Measurements from ENCODE around the gene ATP8A2. TPM values are rescaled to one million over a fixed set of nuclear protein-coding genes. Genes with fewer than 3 reads are reported as not detected.

ATP8A2 gene
- total and polyA plus RNA-seq, 9 of the 15 experiments (the other 6 are each of a cell fraction or from before 2014, with no cell fraction given) = under 0.01 to 0.33 (median 0.06) TPM; not detected in 4

- H3K9ac ChIP-seq (ENCODE audit: insufficient read depth in 1 of 2, low read depth in 2 of 2, low read length in 2 of 2) = no peak overlapping the region
- in situ Hi-C loops (cut with MboI) = no loop called here
- H4K20me1 ChIP-seq (replicated peaks; ENCODE audit: control insufficient read depth, insufficient read depth, low read length) = no peaks in the 10 kb centered on the region
- H3K36me3 ChIP-seq (ENCODE audit: control insufficient read depth, insufficient read depth, low read length) = no peaks in the 10 kb centered on the region
- no peak overlapping the region for H2AFZ ChIP-seq (ENCODE audit: low read depth, low read length)
- DNase-seq (ENCODE audit: extremely low read depth in 1 of 4, low spot score in 3 of 4) (no peak), FAIRE-seq (no peak), ATAC-seq (no peak)
- CTCF ChIA-PET (ENCODE audit: low intra/inter-chr PET ratio) = no interaction called here
- intact Hi-C loops (cut with micrococcal nuclease) = no loop called here
- no peak overlapping the region for H3K4me3 ChIP-seq
- H3K27me3 ChIP-seq (ENCODE audit: control insufficient read depth in 2 of 2, insufficient read depth in 2 of 2, low read length in 2 of 2) = peaks cover 0 to 7% of the 10 kb centered on the region in 2 experiments; a peak in 1 of 5 replicates
- H3K4me1 ChIP-seq (replicated peaks in 1 of 2; ENCODE audit: control insufficient read depth in 2 of 2, insufficient read depth in 2 of 2, low read length in 2 of 2) = no peaks in the 10 kb centered on the region
- POLR2A ChIA-PET = interaction anchor here (1.2 kb wide), 1 partner anchor 10 kb away, joined by 3 read pairs; no protein-coding TSS in a partner anchor
- no peaks in the 10 kb centered on the region for H3K9me1 ChIP-seq (ENCODE audit: control insufficient read depth, insufficient read depth, low read length)
- no TSS peak for BruUV-seq (replicated peaks)
- WGBS (ENCODE audit: insufficient coverage, low coverage, missing lambda C conversion rate) = 2% methylated on average over 12 of the region's 12 CpGs
- no peak overlapping the region for H3K4me2 ChIP-seq (ENCODE audit: insufficient read depth, low read length)
- no peak overlapping the region for H3K27ac ChIP-seq (ENCODE audit: extremely low read depth, low read depth, low read length)
- TF ChIP-seq POLR3G (IDR thresholded peaks at IDR 0.05; ENCODE audit: extremely low read depth, insufficient read length, insufficient replicate concordance) (no peak), RFX1 (IDR thresholded peaks at IDR 0.05) (peak; percentile 28; the same call in 1 of the 2 replicates)
- no peaks in the 10 kb centered on the region for H3K79me2 ChIP-seq (ENCODE audit: control insufficient read depth, insufficient read depth, low read length)
- no peaks in the 10 kb centered on the region for H3K9me3 ChIP-seq (replicated peaks; ENCODE audit: control insufficient read depth, insufficient read depth, low read depth, low read length)
These were observed 557.2 kb downstream of the ATP8A2 start for GRCh38 chr13:25928941-25929505.

GRCh38 chr13:25929816-25930215, 558.0 kb downstream of the ATP8A2 start:
- H2AFZ ChIP-seq (ENCODE audit: low read depth, low read length) = no peak overlapping the region
- no peak overlapping the region for H3K4me2 ChIP-seq (ENCODE audit: insufficient read depth, low read length)
- ATAC-seq (no peak), DNase-seq (ENCODE audit: extremely low read depth in 1 of 4, low spot score in 3 of 4) (no peak), FAIRE-seq (no peak)
- H3K36me3 ChIP-seq (ENCODE audit: control insufficient read depth, insufficient read depth, low read length) = no peaks in the 10 kb centered on the region
- peaks cover 0 to 7% of the 10 kb centered on the region in 2 experiments; a peak in 1 of 5 replicates for H3K27me3 ChIP-seq (ENCODE audit: control insufficient read depth in 2 of 2, insufficient read depth in 2 of 2, low read length in 2 of 2)
- no peaks in the 10 kb centered on the region for H3K9me1 ChIP-seq (ENCODE audit: control insufficient read depth, insufficient read depth, low read length)
- no peak overlapping the region for H3K9ac ChIP-seq (ENCODE audit: insufficient read depth in 1 of 2, low read depth in 2 of 2, low read length in 2 of 2)
- H3K4me3 ChIP-seq = no peak overlapping the region
- intact Hi-C loops (cut with micrococcal nuclease) (no loop called here), in situ Hi-C loops (cut with MboI) (no loop called here)
- H3K4me1 ChIP-seq (replicated peaks in 1 of 2; ENCODE audit: control insufficient read depth in 2 of 2, insufficient read depth in 2 of 2, low read length in 2 of 2) = no peaks in the 10 kb centered on the region
- 0% methylated on average over 4 of the region's 7 CpGs for WGBS (ENCODE audit: insufficient coverage, low coverage, missing lambda C conversion rate)
- BruUV-seq (replicated peaks) = no TSS peak
- CTCF ChIA-PET (ENCODE audit: low intra/inter-chr PET ratio) = no interaction called here
- POLR2A ChIA-PET = interaction anchor here (1.2 kb wide), 1 partner anchor 9 kb away, joined by 3 read pairs; no protein-coding TSS in a partner anchor
- H4K20me1 ChIP-seq (replicated peaks; ENCODE audit: control insufficient read depth, insufficient read depth, low read length) = no peaks in the 10 kb centered on the region
- no peaks in the 10 kb centered on the region for H3K79me2 ChIP-seq (ENCODE audit: control insufficient read depth, insufficient read depth, low read length)
- H3K9me3 ChIP-seq (replicated peaks; ENCODE audit: control insufficient read depth, insufficient read depth, low read depth, low read length) = no peaks in the 10 kb centered on the region
- no peak overlapping the region for H3K27ac ChIP-seq (ENCODE audit: extremely low read depth, low read depth, low read length)
- no peak for TF ChIP-seq ATF3 (IDR thresholded peaks at IDR 0.05)
- TF ChIP-seq ATF3 (CRISPR knock-in tag; conservative IDR thresholded peaks at IDR 0.05) = no peak
- TF ChIP-seq NFE2 (IDR thresholded peaks at IDR 0.05; ENCODE audit: low read depth) = no peak
- no peak for TF ChIP-seq SOX6 (IDR thresholded peaks at IDR 0.05)
- TF ChIP-seq ELF1 (tag; IDR thresholded peaks at IDR 0.05) = no peak
- TF ChIP-seq STAG1 (CRISPR knock-in tag; IDR thresholded peaks at IDR 0.05; ENCODE audit: borderline replicate concordance) = no peak
- TF ChIP-seq SUPT5H (IDR thresholded peaks at IDR 0.05) = no peak
- no peak for TF ChIP-seq JUNB (CRISPR knock-in tag; conservative IDR thresholded peaks at IDR 0.05)
- no peak for TF ChIP-seq ZBTB33 (CRISPR knock-in tag; IDR thresholded peaks at IDR 0.05)
- no peak for TF ChIP-seq HDGF (IDR thresholded peaks at IDR 0.05)
- TF ChIP-seq MAFK (IDR thresholded peaks at IDR 0.05; ENCODE audit: low read length) = no peak
- no peak for TF ChIP-seq BACH1 (tag; IDR thresholded peaks at IDR 0.05)
- TF ChIP-seq ZNF764 (CRISPR knock-in tag; IDR thresholded peaks at IDR 0.05; ENCODE audit: low read depth) = no peak

Data from K562 (cell line).